ENCODE data around the gene INS.
"Not testable (repeated sequence)": the region's sequence is repeated elsewhere in the genome, so short reads cannot be mapped to it uniquely, and the experiment has no call there.

Gene INS

DNA sequence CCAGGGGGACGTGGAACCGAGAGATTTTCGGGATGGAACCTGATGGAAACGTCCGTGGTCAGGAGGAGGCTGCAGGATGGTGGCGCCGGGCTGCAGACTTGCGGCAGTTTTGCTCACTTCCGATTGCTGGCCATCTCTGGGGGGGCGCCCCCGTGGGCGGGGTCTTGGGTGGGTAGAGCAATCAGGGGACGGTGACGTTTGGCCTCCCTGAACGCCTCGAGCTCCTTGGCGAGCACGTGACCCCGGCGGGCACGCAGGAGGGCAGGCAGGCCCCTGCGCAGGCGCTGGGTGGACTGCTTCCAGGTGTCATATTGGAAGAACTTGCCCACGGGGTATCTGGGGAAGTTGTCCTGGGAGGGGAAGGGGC is 28.2 kb downstream of the INS start:
- no peak for DNase-seq (ENCODE audit: low read depth)

DNA sequence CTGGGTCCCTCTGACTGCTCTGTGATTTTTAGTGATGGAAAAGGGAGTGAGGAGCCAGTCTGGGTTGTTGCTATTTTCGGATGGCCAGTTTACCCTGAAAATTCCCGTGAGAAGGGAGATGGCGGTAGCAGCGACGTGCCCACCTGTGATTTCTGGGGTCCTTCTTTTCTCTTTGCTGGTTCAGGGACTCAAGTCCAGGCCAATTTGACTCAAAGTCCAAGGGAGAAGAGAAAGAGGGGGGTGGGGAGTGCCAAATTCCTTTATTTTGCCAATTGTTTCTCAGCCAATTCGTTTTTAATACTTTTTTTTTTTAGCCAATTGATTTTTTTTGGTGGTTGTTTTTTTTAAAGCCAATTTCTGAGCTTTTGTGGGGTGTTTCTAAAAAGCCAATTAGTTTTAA is 28.8 kb downstream of the INS start:
- DNase-seq (ENCODE audit: low read depth) = no peak

DNA sequence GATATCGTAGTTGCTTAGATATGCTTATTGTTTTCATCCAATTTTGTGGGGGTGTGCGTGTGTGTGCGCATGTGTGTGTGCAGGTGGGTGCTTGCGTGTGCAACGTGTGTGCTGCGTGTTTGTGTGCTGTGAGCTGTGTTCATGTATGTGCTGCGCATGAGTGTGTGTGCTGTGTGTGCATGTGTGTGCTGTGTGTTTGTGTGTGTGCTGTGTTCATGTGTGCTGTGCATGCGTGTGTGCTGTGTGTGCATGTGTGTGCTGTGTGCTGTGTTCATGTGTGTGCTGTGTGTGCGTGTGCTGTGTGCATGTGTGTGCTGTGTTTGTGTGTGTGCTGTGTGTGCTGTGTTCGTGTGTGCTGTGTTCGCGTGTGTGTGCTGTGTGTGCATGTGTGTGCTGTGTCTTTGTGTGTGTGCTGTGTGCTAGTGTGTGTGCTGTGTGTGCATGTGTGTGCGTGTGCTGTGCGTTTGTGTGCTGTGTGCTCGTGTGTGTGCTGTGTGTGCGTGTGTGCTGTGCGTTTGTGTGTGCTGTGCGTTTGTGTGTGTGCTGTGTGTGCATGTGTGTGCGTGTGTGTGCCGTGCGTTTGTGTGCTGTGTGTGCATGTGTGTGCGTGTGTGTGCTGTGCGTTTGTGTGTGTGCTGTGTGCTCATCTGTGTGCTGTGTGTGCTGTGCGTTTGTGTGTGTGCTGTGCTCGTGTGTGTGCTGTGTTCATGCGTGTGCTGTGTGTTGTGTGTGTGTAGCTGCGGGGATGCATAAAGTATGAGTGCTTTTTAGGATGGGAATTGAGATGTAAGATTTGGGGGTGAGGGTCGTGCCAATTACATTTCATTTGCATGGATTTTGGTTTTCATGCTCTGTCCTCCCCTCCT is 29.4 kb downstream of the INS start:
- DNase-seq (ENCODE audit: low read depth) = peak; percentile 36

DNA sequence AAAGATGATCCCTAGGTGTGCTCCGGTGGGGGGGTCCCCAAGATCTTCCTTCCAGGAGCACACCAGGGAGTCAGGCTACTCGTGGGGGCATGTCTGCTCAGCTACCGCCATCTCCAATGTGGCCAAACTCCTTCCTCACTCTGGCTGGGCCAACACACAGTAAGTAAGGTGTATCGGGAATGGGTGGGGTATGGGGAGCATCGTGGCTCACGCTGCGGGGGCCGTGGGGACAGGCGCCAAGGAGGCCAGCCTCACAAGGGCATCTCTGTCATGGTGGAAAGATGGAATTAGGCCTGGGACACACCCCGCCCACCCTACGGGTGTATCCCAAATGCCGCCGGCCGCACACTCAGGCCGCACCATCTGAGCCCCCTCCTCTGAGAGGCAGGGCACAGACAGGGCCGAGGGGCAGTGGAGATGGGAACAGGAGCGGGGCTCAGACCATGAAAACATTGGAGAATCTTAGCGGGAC is 30.1 kb downstream of the INS start:
- DNase-seq (ENCODE audit: low read depth) = no peak

- no peak for DNase-seq (ENCODE audit: low read depth)
Observed at GRCh38 chr11:2129699-2130366, 31.2 kb downstream of the INS start.

GRCh38 chr11:2129308-2129698 is 31.7 kb downstream of the INS start:
- DNase-seq (ENCODE audit: low read depth) = no peak

GRCh38 chr11:2128511-2129307 is 32.3 kb downstream of the INS start:
- DNase-seq (ENCODE audit: low read depth) = no peak

- peak; percentile 26 for DNase-seq (ENCODE audit: low read depth)
Observed at GRCh38 chr11:2128130-2128510, 32.9 kb downstream of the INS start.

DNA sequence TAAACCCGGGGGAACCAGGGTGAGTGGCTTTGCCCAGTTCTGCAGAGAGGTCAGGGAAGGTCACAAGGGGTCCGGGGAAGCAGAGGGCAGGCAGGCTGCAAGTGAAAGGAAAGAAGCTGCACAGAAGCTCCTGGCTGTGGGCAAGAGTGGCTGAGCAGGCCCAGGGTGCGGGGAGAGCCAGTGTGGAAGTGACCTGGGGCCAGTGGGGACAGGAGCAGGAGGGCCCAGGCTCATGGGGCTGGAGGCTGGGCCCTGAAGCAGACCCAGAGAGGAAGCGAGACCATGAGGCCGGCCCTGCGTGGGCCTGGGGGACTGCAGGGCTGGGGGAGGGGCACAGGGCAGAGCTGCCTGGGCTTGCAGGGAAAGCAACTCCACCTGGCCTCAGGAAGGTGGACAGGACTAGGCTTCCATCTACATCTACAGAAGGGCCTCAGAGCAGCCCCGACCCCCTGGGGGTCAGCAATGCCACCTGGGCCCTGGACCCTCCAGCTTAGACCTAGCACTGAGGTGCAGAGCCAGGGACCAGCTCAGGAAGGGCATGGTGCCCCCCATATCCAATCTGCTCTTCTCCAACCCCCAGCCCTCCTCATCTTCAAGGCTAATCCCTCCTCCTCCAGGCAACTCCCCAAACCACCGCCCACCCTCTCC is 33.4 kb downstream of the INS start:
- no peak for DNase-seq (ENCODE audit: low read depth)

GRCh38 chr11:2126520-2127085 is 34.4 kb downstream of the INS start:
- no peak for DNase-seq (ENCODE audit: low read depth)

- DNase-seq (ENCODE audit: low read depth) = not testable (repeated sequence)
Observed at GRCh38 chr11:2124736-2125484, 36.1 kb downstream of the INS start.

DNA sequence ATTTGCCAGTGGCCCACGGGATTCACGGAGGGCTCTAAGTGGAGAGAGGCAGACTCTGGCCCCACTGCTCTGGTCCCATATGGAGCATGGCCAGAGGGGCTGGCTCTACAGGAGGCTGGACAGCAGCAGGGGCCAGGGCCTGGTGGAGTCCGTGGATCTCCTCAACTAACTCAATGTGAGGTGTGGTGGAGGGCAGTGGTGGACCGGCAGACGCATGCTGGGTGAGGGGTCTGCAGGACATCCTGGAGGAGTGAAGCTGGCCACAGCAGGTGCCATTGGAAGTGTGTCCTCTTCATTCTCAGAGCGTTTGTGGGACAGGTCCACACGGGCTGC is 37.4 kb downstream of the INS start:
- no peak for DNase-seq (ENCODE audit: low read depth)

GRCh38 chr11:2122907-2123627 is 37.9 kb downstream of the INS start:
- DNase-seq (ENCODE audit: low read depth) = no peak

- DNase-seq (ENCODE audit: low read depth) = peak; percentile 77
Observed at GRCh38 chr11:2122222-2122906, 38.6 kb downstream of the INS start.

DNA sequence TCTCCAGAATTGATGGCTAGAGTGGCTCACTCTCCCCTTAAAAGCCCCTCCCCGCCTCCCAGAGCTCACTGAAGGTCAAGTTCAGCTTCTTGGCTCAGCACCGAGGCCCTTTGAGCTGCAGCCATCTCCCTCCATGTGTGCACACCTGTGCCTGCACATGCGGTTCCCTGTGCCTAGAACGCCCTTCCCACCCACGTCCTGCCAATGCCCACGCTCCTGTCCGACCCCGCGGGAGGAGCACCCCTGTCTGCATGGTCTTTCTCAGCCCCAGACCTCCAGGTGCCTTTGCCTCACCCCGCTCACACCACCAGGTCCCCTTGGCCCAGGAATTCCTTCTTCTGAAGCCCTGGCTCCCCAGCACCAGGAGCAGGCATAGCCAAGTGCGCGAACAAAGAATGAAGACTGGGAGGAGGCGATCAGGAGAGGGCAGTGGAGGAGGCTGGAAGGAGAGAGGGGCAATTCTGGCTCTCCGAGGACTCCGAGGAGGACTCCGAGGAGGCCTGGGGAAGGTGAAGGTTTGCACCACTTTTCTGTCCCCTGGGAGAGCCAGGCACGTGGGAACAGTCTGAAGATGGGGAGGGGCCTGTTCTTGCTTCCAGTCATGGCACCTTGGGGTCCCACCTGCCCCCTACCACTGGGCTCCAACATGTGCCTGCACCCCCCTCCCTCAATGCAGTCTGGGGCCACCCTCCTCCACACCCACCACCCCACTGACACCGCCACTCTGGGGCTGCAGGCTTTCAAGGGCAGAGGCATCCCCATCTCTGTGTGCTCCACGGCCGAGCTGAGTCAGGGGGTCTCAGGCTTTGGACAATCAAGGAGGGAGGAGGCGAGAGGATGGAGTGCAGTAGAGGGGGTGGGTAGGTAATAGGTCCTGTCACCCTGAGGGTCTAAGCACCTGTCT is 39.5 kb downstream of the INS start:
- DNase-seq (ENCODE audit: low read depth) = no peak

GRCh38 chr11:2120359-2121100 is 40.5 kb downstream of the INS start:
- DNase-seq (ENCODE audit: low read depth) = no peak

GRCh38 chr11:2118677-2119076 is 42.3 kb downstream of the INS start:
- DNase-seq (ENCODE audit: low read depth) = no peak

GRCh38 chr11:2116680-2117079 is 44.3 kb downstream of the INS start:
- DNase-seq (ENCODE audit: low read depth) = no peak

Measured in amniotic epithelial cell (primary cell).